Suppressor macrophage treated with lipopolysaccharide for 1 hour (primary cell): ENCODE results near the gene COL3A1.

Source experiments
- DNase-seq, 3 donors: peaks; one replicate each; pipeline ENCODE4 v3.0.0-alpha.2; 2020 to 2022

The COL3A1 gene

GRCh38 chr2:188974164-188974563 is at the start of gene COL3A1:
Gene COL3A1 (plus strand): TSS chr2:188974373. CDS start chr2:188974490, 117 bp downstream.
- no peak for DNase-seq

- no peak for DNase-seq
Observed at GRCh38 chr2:188928643-188929042, 45.5 kb upstream of the COL3A1 start.

- no peak for DNase-seq
Observed at GRCh38 chr2:188931361-188931760, 42.8 kb upstream of the COL3A1 start.

GRCh38 chr2:188937228-188938220 is 36.6 kb upstream of the COL3A1 start:
- no peak for DNase-seq

GRCh38 chr2:188940171-188940570 is 34.0 kb upstream of the COL3A1 start:
- DNase-seq: no peak

- DNase-seq: no peak
Observed at GRCh38 chr2:188944442-188944841, 29.7 kb upstream of the COL3A1 start.

GRCh38 chr2:188949046-188949818 is 24.9 kb upstream of the COL3A1 start:
- no peak for DNase-seq

- no peak for DNase-seq
Observed at GRCh38 chr2:188952901-188953300, 21.3 kb upstream of the COL3A1 start.

- no peak for DNase-seq
Observed at GRCh38 chr2:188956290-188956689, 17.9 kb upstream of the COL3A1 start.

GRCh38 chr2:188956961-188957360 is 17.2 kb upstream of the COL3A1 start:
- DNase-seq: no peak

- no peak for DNase-seq
Observed at GRCh38 chr2:188957646-188958045, 16.5 kb upstream of the COL3A1 start.

- DNase-seq: no peak
Observed at GRCh38 chr2:188963741-188964140, 10.4 kb upstream of the COL3A1 start.

- DNase-seq: no peak
Observed at GRCh38 chr2:188964976-188965546, 9.1 kb upstream of the COL3A1 start.

- no peak for DNase-seq
Observed at GRCh38 chr2:188965563-188965962, 8.6 kb upstream of the COL3A1 start.

GRCh38 chr2:188966079-188966571 is 8.0 kb upstream of the COL3A1 start:
- no peak for DNase-seq

- DNase-seq: no peak
Observed at GRCh38 chr2:188966728-188967440, 7.3 kb upstream of the COL3A1 start.

- no peak for DNase-seq
Observed at GRCh38 chr2:188969236-188969635, 4.9 kb upstream of the COL3A1 start.

GRCh38 chr2:188969651-188970050 is 4.5 kb upstream of the COL3A1 start:
- DNase-seq: no peak

- no peak for DNase-seq
Observed at GRCh38 chr2:188970211-188970610, 4.0 kb upstream of the COL3A1 start.

- no peak for DNase-seq
Observed at GRCh38 chr2:188971432-188971861, 2.7 kb upstream of the COL3A1 start.

GRCh38 chr2:188973641-188974040 is 532 bp upstream of the COL3A1 start:
- no peak for DNase-seq

GRCh38 chr2:188975497-188976102 is 1.4 kb downstream of the COL3A1 start:
- DNase-seq: no peak
